IMR-90 (cell line): ENCODE results near the gene HAGHL. TPM values are rescaled to one million over a fixed set of nuclear protein-coding genes. Genes with fewer than 3 reads are reported as not detected.
A peak's percentile ranks its signal among the peaks of the same experiment; 100 is the strongest.

Source experiments
- ATAC-seq: fragments of 200-7000 bp; cut with Tn5 transposase; 2 replicates; pipeline ENCODE4 v1.9.1; 2020; ENCODE audit warnings: low read depth, mild to moderate bottlenecking, moderate library complexity
- BruUV-seq: library from RNA; stranded (reverse); fragments of 400-500 nt; replicated peaks from 2 replicates; lab custom pipeline; 2021; lab: Mats Ljungman, UMichigan
- CTCF ChIA-PET: fragments of 300-600 bp; formaldehyde crosslinking; extraction: SDS; loops from one replicate; lab custom pipeline; 2021; ENCODE audit warnings: antibody characterized with exemption; lab: Yijun Ruan, JAX
- POLR2A ChIA-PET: fragments of 300-600 bp; sonication (Branson Sonifier 250); formaldehyde crosslinking; loops from one replicate; lab custom pipeline; 2022; ENCODE audit warnings: antibody characterized with exemption; ENCODE audit not compliant: unreplicated experiment; lab: Charles Lee
- DNase-seq: peaks from one replicate; pipeline ENCODE4 v3.0.0; 2013
- H2AFZ ChIP-seq: replicated peaks from 2 replicates; pipeline ENCODE3; 2013; ENCODE audit warnings: low read length, mild to moderate bottlenecking; ENCODE audit not compliant: poor library complexity
- H2AK5ac ChIP-seq: 2 replicates; pipeline ENCODE4 v1.6.1; 2013; ENCODE audit warnings: low read depth, low read length, inconsistent platforms
- H2AK9ac ChIP-seq: replicated peaks from 2 replicates; pipeline ENCODE3; 2013; ENCODE audit warnings: mild to moderate bottlenecking, low read depth, low read length, moderate library complexity; ENCODE audit not compliant: poor library complexity
- H2BK120ac ChIP-seq: 2 replicates; pipeline ENCODE4 v1.6.1; 2013; ENCODE audit warnings: low read depth, low read length, inconsistent platforms
- H2BK15ac ChIP-seq: 3 replicates; pipeline ENCODE4 v1.6.1; 2013; ENCODE audit warnings: low read depth, low read length, inconsistent platforms
- H2BK20ac ChIP-seq: 2 replicates; pipeline ENCODE4 v1.6.1; 2013; ENCODE audit warnings: low read depth, mild to moderate bottlenecking, inconsistent platforms, low read length, moderate library complexity
- H2BK5ac ChIP-seq: 2 replicates; pipeline ENCODE4 v1.6.1; 2013; ENCODE audit warnings: mild to moderate bottlenecking, low read depth, low read length, inconsistent platforms; ENCODE audit not compliant: poor library complexity, severe bottlenecking
- H3K14ac ChIP-seq: replicated peaks from 2 replicates; pipeline ENCODE4 v1.6.1; 2013; ENCODE audit warnings: low read depth, low read length, inconsistent platforms
- H3K18ac ChIP-seq: 2 replicates; pipeline ENCODE4 v1.6.1; 2013; ENCODE audit warnings: low read depth, low read length, control low read depth
- H3K23ac ChIP-seq: 2 replicates; pipeline ENCODE4 v1.6.1; 2013; ENCODE audit warnings: low read depth, low read length, inconsistent platforms
- H3K27ac ChIP-seq: 2 replicates; pipeline ENCODE4 v1.5.1; 2013; ENCODE audit warnings: mild to moderate bottlenecking, control low read depth, low read length; ENCODE audit not compliant: insufficient read depth
- H3K27me3 ChIP-seq: 2 replicates; pipeline ENCODE4 v1.6.1; 2013; ENCODE audit warnings: low read length; ENCODE audit not compliant: control insufficient read depth, insufficient read depth
- H3K36me3 ChIP-seq: 2 replicates; pipeline ENCODE4 v1.6.1; 2013; ENCODE audit warnings: low read length, mixed read lengths; ENCODE audit not compliant: control insufficient read depth, insufficient read depth
- H3K4ac ChIP-seq: 2 replicates; pipeline ENCODE4 v1.6.1; 2013; ENCODE audit warnings: low read depth, low read length, inconsistent platforms
- H3K4me1 ChIP-seq: 2 replicates; pipeline ENCODE4 v1.6.1; 2013; ENCODE audit warnings: low read length, mixed read lengths; ENCODE audit not compliant: control insufficient read depth, insufficient read depth
- H3K4me2 ChIP-seq: 2 replicates; pipeline ENCODE4 v1.6.1; 2013; ENCODE audit warnings: low read depth, mild to moderate bottlenecking, control low read depth, low read length, moderate library complexity
- H3K4me3 ChIP-seq: 2 replicates; pipeline ENCODE4 v1.5.1; 2013; ENCODE audit warnings: low read depth, mild to moderate bottlenecking, control low read depth, low read length, moderate library complexity; ENCODE audit not compliant: insufficient read depth
- H3K56ac ChIP-seq: 2 replicates; pipeline ENCODE4 v1.6.1; 2013; ENCODE audit warnings: low read length, inconsistent platforms; ENCODE audit not compliant: insufficient read depth; ENCODE audit errors: extremely low read depth
- H3K79me1 ChIP-seq, 2 experiments: 2 replicates each; pipeline ENCODE4 v1.6.1; 2013; ENCODE audit warnings: low read length in 2 of 2, inconsistent platforms in 1 of 2, low read depth in 1 of 2
- H3K9ac ChIP-seq: 2 replicates; pipeline ENCODE4 v1.6.1; 2013; ENCODE audit warnings: low read depth, low read length, control low read depth
- H3K9me1 ChIP-seq: 2 replicates; pipeline ENCODE4 v1.6.1; 2013; ENCODE audit warnings: low read length, inconsistent platforms; ENCODE audit not compliant: insufficient read depth
- H3K9me3 ChIP-seq: 2 replicates; pipeline ENCODE4 v1.6.1; 2013; ENCODE audit warnings: low read length; ENCODE audit not compliant: control insufficient read depth, insufficient read depth
- H4K20me1 ChIP-seq: 2 replicates; pipeline ENCODE4 v1.6.1; 2013; ENCODE audit warnings: low read length, inconsistent platforms; ENCODE audit not compliant: insufficient read depth
- H4K5ac ChIP-seq: 2 replicates; pipeline ENCODE4 v1.6.1; 2013; ENCODE audit warnings: mild to moderate bottlenecking, low read depth, low read length, control low read depth
- H4K8ac ChIP-seq, 2 experiments: 2 replicates each; pipeline ENCODE4 v1.6.1; 2013; ENCODE audit warnings: low read depth in 2 of 2, low read length in 2 of 2, control low read depth in 1 of 2, inconsistent platforms in 1 of 2
- H4K91ac ChIP-seq: 2 replicates; pipeline ENCODE4 v1.6.1; 2013; ENCODE audit warnings: low read depth, low read length, inconsistent platforms; ENCODE audit not compliant: insufficient read depth
- BHLHE40 ChIP-seq: fragments of 150-350 bp; IDR thresholded peaks from 2 replicates; pipeline ENCODE4 v1.6.1; 2016; ENCODE audit warnings: mild to moderate bottlenecking, low read depth, low read length
- FOS ChIP-seq: fragments of 150-350 bp; IDR thresholded peaks from 2 replicates; pipeline ENCODE4 v1.6.1; 2016; ENCODE audit warnings: low read depth, low read length
- MAZ ChIP-seq: IDR thresholded peaks from 2 replicates; pipeline ENCODE4 v1.6.1; 2012; ENCODE audit warnings: low read depth, mild to moderate bottlenecking, low read length, improper control_type of control experiment, moderate library complexity, borderline replicate concordance
- MXI1 ChIP-seq: IDR thresholded peaks from 2 replicates; pipeline ENCODE4 v1.6.1; 2012; ENCODE audit warnings: low read depth, mild to moderate bottlenecking, low read length, moderate library complexity, borderline replicate concordance
- NFE2L2 ChIP-seq: fragments of 150-350 bp; IDR thresholded peaks from 2 replicates; pipeline ENCODE4 v1.6.1; 2016; ENCODE audit warnings: low read depth, mild to moderate bottlenecking, low read length
- POLR2A ChIP-seq: IDR thresholded peaks from 2 replicates; pipeline ENCODE4 v1.6.1; 2012; ENCODE audit warnings: mild to moderate bottlenecking, low read depth, low read length
- RFX5 ChIP-seq: IDR thresholded peaks from 2 replicates; pipeline ENCODE4 v1.8.0; 2012; ENCODE audit warnings: low read depth, mild to moderate bottlenecking, low read length, moderate library complexity
- WGBS, 2 experiments: methylation state at CpG; one replicate each; pipeline versions ENCODE4 v1.1.5 to v1.1.7; 2013; ENCODE audit warnings: missing lambda C conversion rate in 2 of 2; ENCODE audit not compliant: insufficient read length in 1 of 2; ENCODE audit errors: extremely low coverage in 2 of 2; 5-methylcytosine and 5-hydroxymethylcytosine counted together
- dilution Hi-C: fragments of 300-500 bp; cut with HindIII; formaldehyde crosslinking; loops from one replicate; pipeline ENCODE4 v1.14.3; 2018; ENCODE audit warnings: low sequenced_read_pairs; ENCODE audit not compliant: unreplicated experiment
- in situ Hi-C: fragments of 300-500 bp; cut with MboI; formaldehyde crosslinking; loops from 3 replicates; pipeline ENCODE4 v1.14.3; 2019; ENCODE audit warnings: low sequenced_read_pairs, inconsistent platforms, mixed read lengths
- intact Hi-C: fragments of 100-400 bp; cut with micrococcal nuclease; formaldehyde crosslinking; loops from 2 replicates; pipeline ENCODE4 v1.10.0; 2022
- polyA plus RNA-seq, 3 experiments: library from polyadenylated mRNA; depleted of rRNA; stranded (reverse); fragments of >200 nt; gene quantifications; 2 replicates each; pipeline ENCODE4 v1.2.3, GENCODE V29; 2012; ENCODE audit warnings: low replicate concordance in 1 of 3
- total RNA-seq: library from RNA; depleted of rRNA; stranded (reverse); fragments of >200 nt; gene quantifications from 2 replicates; pipeline ENCODE4 v1.2.3, GENCODE V29; 2012

HAGHL gene
- total and polyA plus RNA-seq, 2 of the 4 experiments (the other 2 are of a cell fraction) = 3.0 to 12.5 TPM

DNA sequence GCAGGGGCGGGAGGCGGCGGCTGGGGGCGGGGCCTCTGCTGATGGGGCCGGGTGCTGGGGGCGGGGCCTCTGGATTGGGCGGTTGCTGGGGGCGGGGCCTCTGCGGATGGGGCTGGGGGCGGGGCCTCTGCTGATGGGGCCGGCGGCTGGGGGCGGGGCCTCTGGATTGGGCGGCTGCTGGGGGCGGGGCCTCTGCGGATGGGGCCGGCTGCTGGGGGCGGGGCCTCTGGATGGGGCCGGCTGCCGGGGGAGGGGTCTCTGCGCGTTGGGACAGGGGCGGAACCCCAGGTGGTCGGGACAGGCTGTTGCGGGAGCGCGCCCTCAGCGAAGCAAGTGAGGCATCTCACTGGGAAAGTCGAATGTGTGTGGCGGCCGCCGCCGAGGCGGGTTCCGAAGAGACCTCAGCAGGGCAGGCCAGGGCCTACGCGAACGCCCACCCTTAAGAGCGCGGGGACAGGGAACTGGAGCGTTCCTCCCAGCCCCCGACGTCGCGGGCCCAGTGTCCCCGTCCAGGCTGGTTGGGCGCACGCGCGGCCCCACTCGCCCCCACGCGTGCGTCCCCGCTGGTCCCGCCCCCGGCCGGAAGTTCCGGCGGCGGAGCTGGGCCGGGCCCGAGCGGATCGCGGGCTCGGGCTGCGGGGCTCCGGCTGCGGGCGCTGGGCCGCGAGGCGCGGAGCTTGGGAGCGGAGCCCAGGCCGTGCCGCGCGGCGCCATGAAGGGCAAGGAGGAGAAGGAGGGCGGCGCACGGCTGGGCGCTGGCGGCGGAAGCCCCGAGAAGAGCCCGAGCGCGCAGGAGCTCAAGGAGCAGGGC lies 46.9 kb upstream of the HAGHL start, which contains the start of gene STUB1:
TSS of gene STUB1 (plus strand) at position 597 of the 811 bp plus-strand sequence. CDS start at position 713, 116 bp downstream.
- H3K9me1 ChIP-seq = peaks cover 15% of the 10 kb centered on the region
- H3K27ac ChIP-seq = peak within 1 kb of the TSS; percentile 88
- no peaks in the 10 kb centered on the region for H3K27me3 ChIP-seq
- intact Hi-C loops = no loop called here
- peaks cover 35% of the 10 kb centered on the region for H4K20me1 ChIP-seq
- peak within 1 kb of the TSS; percentile 81 for H2BK5ac ChIP-seq
- BruUV-seq = no TSS peak
- 0% methylated on average over 31 of the region's 91 CpGs; no CpG with 5 or more reads in 1 of the 2 experiments for WGBS, 2 experiments
- peak within 1 kb of the TSS; percentile 98 for H3K4me2 ChIP-seq
- POLR2A ChIA-PET = no interaction called here
- ATAC-seq (peak; percentile 74), DNase-seq (peak; percentile 80)
- peak within 1 kb of the TSS; percentile 73 for H3K18ac ChIP-seq
- CTCF ChIA-PET = no interaction called here
- peak within 1 kb of the TSS; percentile 83 for H3K4ac ChIP-seq
- H3K14ac ChIP-seq = peak within 1 kb of the TSS; percentile 76
- H4K91ac ChIP-seq = peak within 1 kb of the TSS; percentile 74
- dilution Hi-C loops = no loop called here
- H3K23ac ChIP-seq = peak within 1 kb of the TSS; percentile 75
- peak within 1 kb of the TSS; percentile 86 for H4K5ac ChIP-seq
- H2AFZ ChIP-seq = peak within 1 kb of the TSS; percentile 99
- H2BK20ac ChIP-seq = no peak within 1 kb of the TSS
- in situ Hi-C loops = no loop called here
- TF ChIP-seq RFX5 (no peak), BHLHE40 (peak; percentile 60), NFE2L2 (no peak), POLR2A (peak; percentile 39), FOS (no peak), MAZ (peak; percentile 85), MXI1 (peak; percentile 46; the same call in 1 of the 2 replicates)
- H2BK120ac ChIP-seq = peak within 1 kb of the TSS; percentile 35; the same call in 1 of the 2 replicates
- H2AK5ac ChIP-seq = peak within 1 kb of the TSS; percentile 80
- peaks cover 9 to 44% of the 10 kb centered on the region in 2 experiments; a peak in 3 of 4 replicates for H3K79me1 ChIP-seq
- H3K9me3 ChIP-seq = no peaks in the 10 kb centered on the region
- peak within 1 kb of the TSS; percentile 98 for H2AK9ac ChIP-seq
- H3K36me3 ChIP-seq = peaks cover 22% of the 10 kb centered on the region
- peak within 1 kb of the TSS; percentile 86 to 100 for H4K8ac ChIP-seq
- peaks cover 26% of the 10 kb centered on the region for H3K4me1 ChIP-seq
- H2BK15ac ChIP-seq = no peak within 1 kb of the TSS; the same call in 2 of the 3 replicates
- no peak within 1 kb of the TSS for H3K56ac ChIP-seq
- H3K4me3 ChIP-seq = peak within 1 kb of the TSS; percentile 96
- peak within 1 kb of the TSS; percentile 80 for H3K9ac ChIP-seq
